ENCODE data around the gene LMTK3. TPM values are rescaled to one million over a fixed set of nuclear protein-coding genes. Genes with fewer than 3 reads are reported as not detected.
A peak's percentile ranks its signal among the peaks of the same experiment; 100 is the strongest.

The LMTK3 gene
- total and polyA plus RNA-seq, 9 of the 15 experiments (the other 6 are each of a cell fraction or from before 2014, with no cell fraction given) = 0.35 to 12.3 (median 2.0) TPM; not detected in 2

- TF ChIP-seq LARP7 (IDR thresholded peaks at IDR 0.05) (peak; percentile 100), UBTF (IDR thresholded peaks at IDR 0.05; ENCODE audit: borderline replicate concordance in 1 of 2, low read depth in 2 of 2, low read length in 2 of 2) (no peak), PRPF4 (IDR thresholded peaks at IDR 0.05; ENCODE audit: insufficient read depth, low read depth, low read length, poor library complexity, severe bottlenecking) (no peak), ZFP36 (IDR thresholded peaks at IDR 0.05; ENCODE audit: low read depth, low read length, partially characterized antibody) (peak; percentile 63), ILF3 (IDR thresholded peaks at IDR 0.05; ENCODE audit: borderline replicate concordance) (no peak), NFYB (IDR thresholded peaks at IDR 0.05; ENCODE audit: extremely low read depth, insufficient read length) (no peak), HLTF (IDR thresholded peaks at IDR 0.05) (peak; percentile 98), ZNF717 (CRISPR knock-in tag; IDR thresholded peaks at IDR 0.05) (no peak), ZNF263 (CRISPR knock-in tag; IDR thresholded peaks at IDR 0.05; ENCODE audit: borderline replicate concordance) (peak; percentile 94), EGR1 (conservative IDR thresholded peaks at IDR 0.05) (peak; percentile 72), NR4A1 (CRISPR knock-in tag; IDR thresholded peaks at IDR 0.05) (no peak), NR4A1 (tag; IDR thresholded peaks at IDR 0.05) (no peak), GATA2 (CRISPR knock-in tag; IDR thresholded peaks at IDR 0.05) (no peak), ZNF431 (CRISPR knock-in tag; IDR thresholded peaks at IDR 0.05) (no peak), FOXK1 (CRISPR knock-in tag; IDR thresholded peaks at IDR 0.05; ENCODE audit: borderline replicate concordance) (no peak), ZNF655 (CRISPR knock-in tag; IDR thresholded peaks at IDR 0.05) (no peak), TOE1 (IDR thresholded peaks at IDR 0.05; ENCODE audit: borderline replicate concordance) (peak; percentile 100), TOE1 (CRISPR knock-in tag; IDR thresholded peaks at IDR 0.05; ENCODE audit: borderline replicate concordance, low read depth) (0 out of 2 replicates have a peak, but pooled peaks have one; percentile 72), ZC3H4 (CRISPR knock-in tag; IDR thresholded peaks at IDR 0.05; ENCODE audit: borderline replicate concordance) (no peak), SREBF2 (CRISPR knock-in tag; IDR thresholded peaks at IDR 0.05) (no peak), ZNF24 (IDR thresholded peaks at IDR 0.05) (no peak), ZNF79 (CRISPR knock-in tag; IDR thresholded peaks at IDR 0.05; ENCODE audit: low read depth) (no peak), MBD2 (IDR thresholded peaks at IDR 0.05; ENCODE audit: borderline replicate concordance, low read depth) (0 out of 2 replicates have a peak, but pooled peaks have one; percentile 5), GATAD2B (IDR thresholded peaks at IDR 0.05; ENCODE audit: borderline replicate concordance) (no peak)
- TF ChIP-seq, protein P1, sequence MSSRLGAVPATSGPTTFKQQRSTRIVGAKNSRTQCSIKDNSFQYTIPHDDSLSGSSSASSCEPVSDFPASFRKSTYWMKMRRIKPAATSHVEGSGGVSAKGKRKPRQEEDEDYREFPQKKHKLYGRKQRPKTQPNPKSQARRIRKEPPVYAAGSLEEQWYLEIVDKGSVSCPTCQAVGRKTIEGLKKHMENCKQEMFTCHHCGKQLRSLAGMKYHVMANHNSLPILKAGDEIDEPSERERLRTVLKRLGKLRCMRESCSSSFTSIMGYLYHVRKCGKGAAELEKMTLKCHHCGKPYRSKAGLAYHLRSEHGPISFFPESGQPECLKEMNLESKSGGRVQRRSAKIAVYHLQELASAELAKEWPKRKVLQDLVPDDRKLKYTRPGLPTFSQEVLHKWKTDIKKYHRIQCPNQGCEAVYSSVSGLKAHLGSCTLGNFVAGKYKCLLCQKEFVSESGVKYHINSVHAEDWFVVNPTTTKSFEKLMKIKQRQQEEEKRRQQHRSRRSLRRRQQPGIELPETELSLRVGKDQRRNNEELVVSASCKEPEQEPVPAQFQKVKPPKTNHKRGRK (tag; IDR thresholded peaks at IDR 0.05) = no peak
These were observed 9.9 kb downstream of the LMTK3 start (continued) for GRCh38 chr19:48501494-48502349.
